Measurements from ENCODE around the gene PLA2G6.

- TF ChIP-seq CTCF (IDR thresholded peaks at IDR 0.05) (no peak), EP300 (IDR thresholded peaks at IDR 0.05) (no peak), POLR2A (IDR thresholded peaks at IDR 0.05) (no peak)
Measured at GRCh38 chr22:38187413-38188212, 6.0 kb upstream of the PLA2G6 start.

All from stomach (tissue), 4 donors.